ENCODE results near the gene PLIN4.
"Not testable (repeated sequence)": the region's sequence is repeated elsewhere in the genome, so short reads cannot be mapped to it uniquely, and the experiment has no call there.

PLIN4 gene

DNA sequence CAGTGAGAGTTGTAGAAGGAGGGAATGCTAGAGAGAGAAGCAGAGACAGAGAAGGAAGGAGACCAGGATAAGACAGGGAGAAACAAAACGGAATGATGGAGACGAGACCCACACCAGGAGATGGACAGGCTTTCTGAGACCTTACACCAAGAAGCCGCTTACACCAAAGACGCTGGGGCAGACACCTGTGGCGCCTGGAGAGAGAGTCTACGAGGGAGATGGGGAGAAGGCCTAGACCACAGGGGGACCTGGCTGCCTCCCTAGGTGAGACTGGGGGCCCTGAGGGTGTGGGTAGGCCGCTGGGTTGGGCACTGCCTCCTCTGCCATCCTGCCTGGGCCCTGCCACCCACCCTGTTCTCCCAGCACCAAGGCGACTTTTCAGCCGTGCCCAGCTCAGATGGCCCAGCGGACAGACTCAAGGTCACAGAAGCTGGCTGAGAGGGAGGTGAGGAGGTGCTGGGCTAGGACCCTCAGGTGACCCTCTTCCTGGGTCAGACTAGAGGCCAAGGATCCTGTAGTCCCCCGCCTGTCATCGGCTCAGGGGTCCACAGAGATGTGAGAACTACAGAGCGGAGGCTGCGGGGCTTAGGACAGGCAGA lies 11.7 kb upstream of the PLIN4 start:
- no peak overlapping the region for H3K9ac ChIP-seq (ENCODE audit: low read depth, low read length)
- no peaks in the 10 kb centered on the region for H3K9me3 ChIP-seq (ENCODE audit: insufficient read depth, low read depth, low read length)
- H3K36me3 ChIP-seq (ENCODE audit: insufficient read depth, low read depth, low read length) = no peaks in the 10 kb centered on the region
- H3K27ac ChIP-seq (ENCODE audit: low read length) = no peak overlapping the region
- H3K27me3 ChIP-seq (ENCODE audit: insufficient read depth, low read length) = peaks cover 19% of the 10 kb centered on the region
- H3K4me3 ChIP-seq (ENCODE audit: low read length) = no peak overlapping the region
- H3K4me1 ChIP-seq (ENCODE audit: insufficient read depth, low read length) = no peaks in the 10 kb centered on the region

DNA sequence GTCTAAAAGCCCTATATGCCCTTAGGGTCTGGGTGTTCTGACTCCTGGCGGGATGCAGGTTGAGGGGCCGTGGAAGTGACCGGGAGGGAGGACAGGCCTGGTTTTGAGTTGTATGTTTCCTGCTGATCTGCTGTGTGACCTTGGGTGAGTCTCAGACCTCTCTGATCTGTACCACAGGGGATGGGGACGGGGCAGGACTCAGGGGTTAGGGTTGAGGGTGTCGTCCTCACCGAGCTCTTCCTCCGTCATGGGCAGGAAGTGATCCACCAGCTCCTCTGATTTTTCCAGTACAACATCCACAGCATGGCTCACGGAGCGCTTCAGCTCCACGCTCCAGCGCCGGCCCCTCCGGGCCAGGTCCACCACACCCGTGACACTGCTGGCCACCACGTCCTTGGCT lies 10.6 kb upstream of the PLIN4 start:
- Histone ChIP-seq H3K9ac (ENCODE audit: low read depth, low read length) (no peak overlapping the region), H3K4me1 (ENCODE audit: insufficient read depth, low read length) (no peaks in the 10 kb centered on the region), H3K27me3 (ENCODE audit: insufficient read depth, low read length) (peaks cover 8% of the 10 kb centered on the region; the same call in 1 of the 2 replicates), H3K4me3 (ENCODE audit: low read length) (no peak overlapping the region), H3K9me3 (ENCODE audit: insufficient read depth, low read depth, low read length) (no peaks in the 10 kb centered on the region), H3K27ac (ENCODE audit: low read length) (no peak overlapping the region), H3K36me3 (ENCODE audit: insufficient read depth, low read depth, low read length) (no peaks in the 10 kb centered on the region)

DNA sequence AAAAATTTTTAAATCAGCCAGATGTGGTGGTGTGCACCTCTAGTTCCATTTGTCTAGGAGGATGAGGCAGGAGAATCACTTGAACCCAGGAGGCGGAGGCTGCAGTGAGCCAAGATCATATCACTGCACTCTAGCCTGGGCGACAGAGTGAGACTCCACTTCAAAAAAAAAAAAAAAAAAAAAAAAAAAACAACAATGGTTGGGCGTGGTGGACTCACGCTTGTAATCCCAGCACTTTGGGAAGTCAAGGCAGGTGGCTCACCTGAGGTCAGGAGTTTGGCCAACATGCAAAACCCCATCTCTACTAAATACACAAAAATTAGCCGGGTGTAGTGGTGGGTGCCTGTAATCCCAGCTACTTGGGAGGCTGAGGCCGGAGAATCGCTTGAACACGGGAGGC lies 9.1 kb upstream of the PLIN4 start:
- not testable (repeated sequence) for H3K36me3 ChIP-seq (ENCODE audit: insufficient read depth, low read depth, low read length); H3K9me3 ChIP-seq (ENCODE audit: insufficient read depth, low read depth, low read length); H3K27me3 ChIP-seq (ENCODE audit: insufficient read depth, low read length); H3K4me3 ChIP-seq (ENCODE audit: low read length); H3K9ac ChIP-seq (ENCODE audit: low read depth, low read length); H3K27ac ChIP-seq (ENCODE audit: low read length); H3K4me1 ChIP-seq (ENCODE audit: insufficient read depth, low read length)

DNA sequence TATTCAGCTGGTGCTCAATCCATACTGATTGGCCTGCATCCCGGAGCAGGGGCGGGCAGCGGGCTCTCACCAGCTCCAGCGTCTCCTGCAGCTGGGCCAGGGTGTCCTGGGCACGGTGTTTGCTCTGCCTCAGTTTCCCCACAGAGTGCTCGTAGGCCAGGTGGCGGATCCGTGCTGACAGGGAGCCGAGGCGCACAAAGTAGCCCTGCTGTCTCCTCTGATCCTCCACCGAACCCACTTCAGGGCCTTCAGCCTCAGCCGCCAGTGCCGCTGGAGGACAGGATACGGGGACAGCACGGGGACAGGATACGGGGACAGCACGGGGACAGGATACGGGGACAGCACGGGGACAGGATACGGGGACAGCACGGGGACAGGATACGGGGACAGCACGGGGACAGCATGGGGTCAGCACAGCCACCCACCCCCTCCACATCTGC lies 7.3 kb upstream of the PLIN4 start:
- Histone ChIP-seq H3K27ac (ENCODE audit: low read length) (no peak overlapping the region), H3K36me3 (ENCODE audit: insufficient read depth, low read depth, low read length) (no peaks in the 10 kb centered on the region), H3K4me1 (ENCODE audit: insufficient read depth, low read length) (no peaks in the 10 kb centered on the region), H3K4me3 (ENCODE audit: low read length) (no peak overlapping the region), H3K27me3 (ENCODE audit: insufficient read depth, low read length) (peaks cover 15% of the 10 kb centered on the region; the same call in 1 of the 2 replicates), H3K9ac (ENCODE audit: low read depth, low read length) (no peak overlapping the region), H3K9me3 (ENCODE audit: insufficient read depth, low read depth, low read length) (no peaks in the 10 kb centered on the region)

DNA sequence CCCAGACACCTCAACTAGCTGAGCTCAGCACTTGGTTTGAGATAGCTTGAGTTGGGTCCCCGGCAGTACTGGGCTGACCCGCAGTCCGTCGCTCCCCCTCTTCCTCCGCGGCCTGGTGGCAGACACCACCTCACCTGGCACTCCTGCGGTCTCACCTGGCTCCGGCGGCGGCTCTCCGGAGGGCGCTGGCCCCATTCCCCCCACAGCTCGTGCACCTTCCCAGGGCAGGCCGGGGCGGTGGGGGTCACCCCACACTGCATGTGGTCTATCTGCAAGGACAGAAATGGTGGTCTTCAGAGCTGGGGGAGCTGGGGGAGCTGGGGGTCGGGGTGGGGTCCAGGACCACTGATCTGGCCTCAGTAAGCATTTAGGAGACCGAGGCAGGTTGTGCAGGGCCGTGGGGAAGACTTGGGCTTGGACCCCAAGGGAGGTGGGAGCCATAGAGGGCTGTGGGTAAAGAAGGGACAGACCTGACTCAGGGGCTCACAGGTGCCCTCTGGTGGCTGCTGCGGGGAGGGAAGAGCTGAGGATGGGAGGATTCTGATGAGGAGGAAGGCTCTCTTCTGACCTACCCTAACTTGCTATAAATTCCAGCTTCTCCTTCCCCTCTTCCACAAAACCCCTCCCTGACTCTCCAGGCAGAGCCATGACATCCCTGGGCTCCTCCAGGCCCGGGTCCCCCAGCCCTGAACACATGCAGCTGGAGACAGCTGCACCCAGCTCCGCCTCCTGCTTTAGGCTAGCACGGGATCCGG lies 6.7 kb upstream of the PLIN4 start:
- Histone ChIP-seq H3K9me3 (ENCODE audit: insufficient read depth, low read depth, low read length) (no peaks in the 10 kb centered on the region), H3K4me1 (ENCODE audit: insufficient read depth, low read length) (no peaks in the 10 kb centered on the region), H3K4me3 (ENCODE audit: low read length) (no peak overlapping the region), H3K27ac (ENCODE audit: low read length) (no peak overlapping the region), H3K36me3 (ENCODE audit: insufficient read depth, low read depth, low read length) (no peaks in the 10 kb centered on the region), H3K27me3 (ENCODE audit: insufficient read depth, low read length) (peaks cover 15% of the 10 kb centered on the region; the same call in 1 of the 2 replicates), H3K9ac (ENCODE audit: low read depth, low read length) (no peak overlapping the region)

DNA sequence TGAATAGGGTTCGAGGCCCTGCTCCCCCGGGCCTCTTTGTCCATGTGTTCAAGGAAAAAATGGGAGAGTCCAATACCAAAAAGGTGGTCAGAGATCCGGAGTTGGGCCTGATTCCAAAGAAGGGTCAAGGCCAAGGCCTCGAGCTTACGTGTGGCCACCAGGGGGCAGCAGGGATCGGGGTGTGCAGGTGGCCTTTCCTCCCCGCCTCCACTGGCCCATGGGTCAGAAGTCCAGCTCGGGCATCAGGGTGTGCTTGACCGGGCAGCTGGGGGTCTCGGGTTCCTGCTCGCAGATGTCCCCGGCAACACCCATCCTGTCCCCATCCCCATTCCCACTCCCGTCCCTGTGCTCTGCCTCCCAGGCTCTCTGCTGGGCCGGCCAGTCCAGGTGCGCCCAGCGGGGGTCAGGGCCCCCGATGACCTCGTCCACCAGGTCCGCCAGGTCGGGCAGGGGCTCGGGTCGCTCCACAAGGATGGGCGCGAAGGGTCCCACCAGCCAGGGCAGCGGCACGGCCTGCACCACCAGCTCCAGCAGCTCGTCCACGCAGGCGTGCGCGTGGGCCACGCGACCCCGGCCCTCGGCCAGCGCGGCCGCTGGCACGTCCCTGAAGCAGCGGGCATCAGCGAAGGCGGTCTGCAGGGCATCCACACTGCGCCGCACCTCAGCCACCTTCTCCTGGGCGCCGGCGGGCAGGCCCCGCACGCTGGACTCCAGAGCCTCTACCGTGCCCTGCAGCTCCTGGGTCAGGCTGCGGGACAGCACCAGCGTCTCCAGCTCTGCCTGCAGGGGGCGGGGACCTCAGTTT lies 5.2 kb upstream of the PLIN4 start:
- Histone ChIP-seq H3K4me3 (ENCODE audit: low read length) (no peak overlapping the region), H3K9me3 (ENCODE audit: insufficient read depth, low read depth, low read length) (no peaks in the 10 kb centered on the region), H3K27me3 (ENCODE audit: insufficient read depth, low read length) (peaks cover 25% of the 10 kb centered on the region; the same call in 1 of the 2 replicates), H3K36me3 (ENCODE audit: insufficient read depth, low read depth, low read length) (no peaks in the 10 kb centered on the region), H3K4me1 (ENCODE audit: insufficient read depth, low read length) (no peaks in the 10 kb centered on the region), H3K27ac (ENCODE audit: low read length) (no peak overlapping the region), H3K9ac (ENCODE audit: low read depth, low read length) (no peak overlapping the region)

DNA sequence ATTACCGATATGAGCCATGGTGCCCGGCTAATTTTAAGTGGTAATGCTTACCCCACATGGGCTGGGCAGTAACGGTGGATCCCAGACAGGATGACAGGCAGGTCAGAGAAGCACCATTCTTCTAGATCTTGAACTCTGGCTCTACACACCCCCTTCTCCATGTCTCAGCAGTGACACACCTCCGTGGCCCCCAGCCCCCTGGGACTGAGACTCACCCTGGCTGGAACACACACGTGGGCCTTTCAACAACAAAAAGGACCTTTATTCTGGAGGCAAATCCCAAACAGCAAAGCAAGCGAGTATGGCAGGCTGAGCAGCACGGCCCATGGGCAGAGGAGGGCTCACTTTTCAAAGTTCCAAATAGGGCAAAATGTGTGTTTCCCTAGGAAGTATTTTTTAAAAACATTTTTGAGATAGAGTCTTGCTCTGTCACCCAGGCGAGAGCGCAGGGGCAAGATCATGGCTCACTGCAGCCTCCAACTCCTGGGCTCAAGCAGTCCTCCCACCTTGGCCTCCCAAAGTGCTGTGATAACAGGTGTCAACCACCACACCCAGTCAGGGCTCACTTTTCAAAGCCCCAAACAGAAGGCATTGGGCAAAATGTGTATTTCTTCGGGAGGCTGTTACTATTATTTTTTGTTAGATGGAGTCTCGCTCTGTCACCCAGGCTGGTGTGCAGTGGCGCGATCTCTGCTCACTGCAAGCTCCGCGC lies 4.2 kb upstream of the PLIN4 start:
- no peak overlapping the region for H3K4me3 ChIP-seq (ENCODE audit: low read length)
- no peaks in the 10 kb centered on the region for H3K4me1 ChIP-seq (ENCODE audit: insufficient read depth, low read length)
- H3K27me3 ChIP-seq (ENCODE audit: insufficient read depth, low read length) = peaks cover 25% of the 10 kb centered on the region; the same call in 1 of the 2 replicates
- no peaks in the 10 kb centered on the region for H3K36me3 ChIP-seq (ENCODE audit: insufficient read depth, low read depth, low read length)
- H3K27ac ChIP-seq (ENCODE audit: low read length) = no peak overlapping the region
- H3K9me3 ChIP-seq (ENCODE audit: insufficient read depth, low read depth, low read length) = no peaks in the 10 kb centered on the region
- H3K9ac ChIP-seq (ENCODE audit: low read depth, low read length) = no peak overlapping the region

DNA sequence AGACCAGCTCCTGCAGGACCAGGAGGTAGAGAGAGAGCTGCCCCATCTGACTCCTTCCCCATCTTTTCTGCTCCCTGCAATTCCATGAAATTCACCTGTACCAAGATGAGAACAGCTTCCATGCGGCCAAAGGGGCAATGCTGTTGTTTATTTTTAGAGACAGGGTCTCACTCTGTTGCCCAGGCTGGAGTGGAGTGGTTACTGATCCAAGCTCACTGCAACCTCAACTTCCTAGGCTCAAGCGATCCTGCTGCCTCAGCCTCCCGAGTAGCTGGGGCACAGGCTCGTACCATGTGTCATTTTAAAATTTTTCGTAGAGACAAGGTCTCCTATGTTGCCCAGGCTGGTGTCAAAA lies 3.6 kb upstream of the PLIN4 start:
- Histone ChIP-seq H3K36me3 (ENCODE audit: insufficient read depth, low read depth, low read length) (no peaks in the 10 kb centered on the region), H3K4me1 (ENCODE audit: insufficient read depth, low read length) (no peaks in the 10 kb centered on the region), H3K27ac (ENCODE audit: low read length) (no peak overlapping the region), H3K27me3 (ENCODE audit: insufficient read depth, low read length) (peaks cover 29% of the 10 kb centered on the region; the same call in 1 of the 2 replicates), H3K4me3 (ENCODE audit: low read length) (no peak overlapping the region), H3K9me3 (ENCODE audit: insufficient read depth, low read depth, low read length) (no peaks in the 10 kb centered on the region), H3K9ac (ENCODE audit: low read depth, low read length) (no peak overlapping the region)

DNA sequence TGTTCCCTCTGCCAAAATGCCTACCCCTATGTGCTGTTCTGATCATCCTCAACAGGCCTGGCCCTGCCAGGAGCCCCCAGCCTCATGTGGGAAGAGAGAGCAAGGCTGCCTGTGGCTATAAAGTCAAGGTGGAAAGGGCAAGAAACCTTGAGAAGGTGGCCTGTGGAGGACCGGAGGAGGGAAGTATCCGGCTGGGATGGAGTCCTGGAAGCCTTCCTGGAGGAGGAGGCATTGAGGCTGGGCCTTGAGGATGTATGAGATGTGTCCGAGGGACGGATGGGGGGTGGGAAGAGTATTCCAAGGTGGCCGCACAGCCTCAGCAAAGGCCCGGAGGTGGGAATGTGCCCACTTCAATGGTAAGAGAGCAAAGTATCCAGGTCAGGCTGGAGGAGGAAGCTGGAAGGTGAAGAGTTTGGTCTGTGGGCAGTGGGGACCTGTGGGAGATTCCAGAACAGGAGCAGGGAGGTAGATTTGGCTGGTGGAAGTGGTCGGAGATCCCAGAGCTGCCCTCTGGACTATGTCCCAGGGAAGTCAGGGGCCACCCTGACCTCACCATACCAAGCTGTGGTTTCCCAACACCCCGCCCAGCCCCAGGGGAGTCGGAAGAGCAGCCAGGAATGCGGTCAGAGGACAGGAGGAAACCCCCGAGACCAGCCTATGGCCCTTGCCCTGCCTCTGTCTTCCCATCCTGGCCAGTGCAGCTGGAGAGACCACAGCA lies 3.0 kb upstream of the PLIN4 start:
- H3K9ac ChIP-seq (ENCODE audit: low read depth, low read length) = no peak overlapping the region

DNA sequence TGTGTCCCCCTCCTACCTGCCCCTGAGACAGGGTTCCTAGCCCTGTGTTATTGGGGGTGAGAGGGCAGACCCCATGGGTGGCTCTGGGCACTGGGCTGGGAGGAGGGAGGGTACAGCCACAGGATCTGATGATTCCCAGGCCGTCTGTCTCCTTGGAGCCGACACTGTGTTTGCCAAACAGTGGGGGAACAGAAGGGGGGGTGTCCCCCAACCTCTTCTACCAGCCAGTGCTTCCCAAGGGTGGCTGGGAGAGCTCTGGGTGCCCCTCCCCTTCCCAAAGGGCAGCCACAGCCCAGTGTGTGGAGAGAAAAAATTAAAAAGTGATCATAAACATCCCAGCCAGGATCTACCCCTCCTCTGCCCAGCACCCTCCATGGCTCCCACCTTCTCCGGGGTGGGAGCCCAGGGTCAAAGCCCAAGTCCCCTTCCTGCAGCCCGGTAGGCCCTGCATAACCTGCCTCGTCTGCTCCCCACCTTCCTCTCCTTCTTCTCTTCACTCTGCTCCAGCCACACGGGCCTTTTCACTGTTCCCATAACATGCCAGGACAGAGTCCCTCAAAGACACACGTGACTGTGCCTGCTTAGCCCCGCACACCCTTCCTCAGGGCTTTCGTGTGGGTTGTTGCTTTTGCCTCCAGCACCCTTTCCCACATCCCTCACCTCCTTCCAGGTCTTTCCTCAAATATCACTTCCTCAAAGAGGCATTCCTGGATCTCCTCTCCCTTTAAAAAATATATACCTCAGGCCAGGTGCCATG lies 1.4 kb upstream of the PLIN4 start:
- Histone ChIP-seq H3K4me1 (ENCODE audit: insufficient read depth, low read length) (no peaks in the 10 kb centered on the region), H3K9me3 (ENCODE audit: insufficient read depth, low read depth, low read length) (no peaks in the 10 kb centered on the region), H3K4me3 (ENCODE audit: low read length) (no peak overlapping the region), H3K9ac (ENCODE audit: low read depth, low read length) (no peak overlapping the region), H3K36me3 (ENCODE audit: insufficient read depth, low read depth, low read length) (no peaks in the 10 kb centered on the region), H3K27me3 (ENCODE audit: insufficient read depth, low read length) (peaks cover 43% of the 10 kb centered on the region; the same call in 1 of the 2 replicates), H3K27ac (ENCODE audit: low read length) (no peak overlapping the region)

More for the DNA sequence above, 3.0 kb upstream of the PLIN4 start:
- Histone ChIP-seq H3K27ac (ENCODE audit: low read length) (no peak overlapping the region), H3K27me3 (ENCODE audit: insufficient read depth, low read length) (peaks cover 32% of the 10 kb centered on the region; the same call in 1 of the 2 replicates), H3K36me3 (ENCODE audit: insufficient read depth, low read depth, low read length) (no peaks in the 10 kb centered on the region), H3K4me1 (ENCODE audit: insufficient read depth, low read length) (no peaks in the 10 kb centered on the region), H3K9me3 (ENCODE audit: insufficient read depth, low read depth, low read length) (no peaks in the 10 kb centered on the region), H3K4me3 (ENCODE audit: low read length) (no peak overlapping the region)
